Measurements from ENCODE around the gene FCHSD2.
"Not testable (repeated sequence)": the region's sequence is repeated elsewhere in the genome, so short reads cannot be mapped to it uniquely, and the experiment has no call there.

FCHSD2 gene

GRCh38 chr11:73055655-73056354 lies 86.3 kb downstream of the FCHSD2 start:
- no peak for DNase-seq

DNA sequence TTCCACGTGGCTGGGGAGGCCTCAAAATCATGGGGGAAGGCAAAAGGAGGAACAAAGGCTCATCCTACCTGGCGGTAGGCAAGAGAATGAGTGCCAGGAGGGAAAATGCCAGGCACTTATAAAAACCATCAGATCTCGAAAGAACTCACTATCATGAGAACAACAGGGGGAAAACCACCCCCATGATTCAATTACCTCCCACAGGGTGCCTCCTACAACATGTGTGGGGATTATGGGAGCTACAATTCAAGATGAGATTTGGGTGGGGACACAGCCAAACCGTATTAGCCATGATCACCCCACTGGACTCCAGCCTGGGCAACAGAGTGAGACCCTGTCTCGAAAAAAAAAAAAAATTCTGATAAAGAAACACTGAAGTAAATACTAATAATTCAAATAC lies 87.1 kb downstream of the FCHSD2 start:
- DNase-seq: no peak

DNA sequence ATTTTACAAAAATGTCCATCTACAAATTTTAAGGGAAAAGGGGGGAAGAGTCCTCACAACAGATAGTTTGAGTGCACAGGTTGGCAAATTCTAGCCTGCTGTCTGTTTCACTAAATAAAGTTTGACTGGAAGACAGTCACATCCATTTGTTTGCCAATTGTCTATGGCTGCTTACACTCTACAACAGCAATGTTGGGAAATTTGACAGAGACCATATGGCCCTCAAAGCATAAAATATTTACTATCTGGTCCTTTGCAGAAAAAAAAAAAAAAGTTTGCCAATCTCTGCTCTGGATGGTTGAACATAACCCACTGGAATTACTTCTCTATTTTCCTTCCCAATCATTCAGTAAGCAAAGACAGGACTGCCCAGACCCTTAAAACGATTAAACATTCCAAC lies 88.2 kb downstream of the FCHSD2 start:
- DNase-seq: no peak

- no peak for DNase-seq
These were observed 93.7 kb downstream of the FCHSD2 start for GRCh38 chr11:73048446-73048845.

DNA sequence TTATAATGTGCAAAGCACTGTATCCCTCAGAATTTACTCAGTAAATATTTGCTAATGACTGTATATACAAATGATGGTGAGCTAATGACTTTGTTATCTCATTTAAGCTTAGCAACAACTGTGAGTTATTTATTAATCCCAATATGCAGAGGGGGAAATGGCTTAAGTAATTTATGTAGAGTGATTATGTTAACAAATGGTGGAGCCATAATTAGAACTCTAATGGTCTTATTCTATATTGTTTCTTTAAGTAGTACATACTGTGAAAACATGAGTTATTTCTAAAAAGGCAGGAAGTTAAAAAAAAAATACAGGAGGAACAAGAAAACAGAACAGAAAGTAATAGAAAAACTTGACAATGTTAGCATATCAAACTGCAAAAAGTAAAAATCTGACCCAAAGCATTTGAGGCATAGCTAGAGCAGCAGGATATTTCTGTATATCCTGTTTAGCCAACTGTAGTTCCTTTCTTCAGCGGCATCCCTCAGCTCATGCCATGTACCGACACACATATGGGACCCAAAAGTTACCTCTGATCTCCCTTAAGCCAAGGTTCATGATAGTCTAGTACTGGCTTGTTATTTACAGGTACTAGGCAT lies 94.2 kb downstream of the FCHSD2 start:
- DNase-seq: no peak

DNA sequence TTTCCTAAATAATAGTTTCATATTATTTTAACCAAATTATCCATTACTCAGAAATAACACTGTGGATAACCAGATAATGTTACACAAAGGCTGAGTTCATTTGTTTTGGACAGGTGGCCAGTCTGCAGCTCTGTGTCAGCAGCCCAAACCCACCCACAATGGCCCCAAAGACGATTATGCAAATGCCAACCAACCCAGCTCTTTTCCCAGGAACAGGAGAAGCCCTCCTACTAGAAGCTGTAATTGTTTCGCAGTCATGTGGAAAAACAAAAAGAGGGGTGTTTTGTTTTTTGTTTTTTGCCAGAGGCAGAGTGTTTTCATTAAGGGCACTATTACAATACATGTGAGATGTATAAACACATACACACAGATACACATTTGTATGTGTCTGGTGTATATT lies 102.1 kb downstream of the FCHSD2 start:
- DNase-seq: no peak

- no peak for DNase-seq
These were observed 107.3 kb downstream of the FCHSD2 start for GRCh38 chr11:73034777-73035176.

- DNase-seq: no peak
These were observed 107.8 kb downstream of the FCHSD2 start for GRCh38 chr11:73034331-73034730.

DNA sequence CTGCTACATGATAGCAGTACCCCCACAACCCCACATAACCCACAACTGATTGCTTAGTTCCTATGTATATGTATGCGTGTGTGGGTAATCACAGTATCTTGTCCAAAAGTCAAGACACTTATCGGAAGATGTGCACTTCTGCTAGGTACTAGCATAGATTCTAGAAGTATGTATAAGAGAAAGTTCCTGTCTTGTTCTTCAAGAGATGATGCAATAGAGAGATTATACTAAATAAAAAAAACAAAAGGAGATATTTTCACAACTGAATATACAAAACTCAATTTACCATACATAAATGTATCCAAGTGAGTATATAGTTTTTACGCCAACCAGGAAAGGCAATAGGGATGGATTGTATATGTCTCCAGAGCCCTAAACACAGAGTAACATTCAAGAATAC lies 112.0 kb downstream of the FCHSD2 start:
- DNase-seq: no peak

DNA sequence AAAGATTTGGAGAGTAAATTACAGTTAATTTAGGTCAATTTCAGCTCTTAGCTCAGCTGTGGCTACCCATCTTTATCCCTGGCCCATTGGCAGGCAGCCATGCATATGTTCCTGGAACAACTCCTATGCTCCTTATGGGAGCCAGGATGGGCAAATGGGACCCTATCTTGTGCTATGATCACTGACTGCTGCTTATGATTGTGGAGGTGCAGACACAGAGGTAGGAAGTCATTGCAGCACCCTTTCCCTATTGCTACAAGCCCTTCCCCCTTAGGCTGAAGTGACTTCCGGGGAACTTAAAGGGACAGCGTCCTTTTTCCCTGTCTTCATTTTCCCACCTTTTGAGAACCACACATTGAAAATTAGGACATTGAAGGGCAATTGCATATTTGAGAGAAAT lies 112.7 kb downstream of the FCHSD2 start:
- no peak for DNase-seq

DNA sequence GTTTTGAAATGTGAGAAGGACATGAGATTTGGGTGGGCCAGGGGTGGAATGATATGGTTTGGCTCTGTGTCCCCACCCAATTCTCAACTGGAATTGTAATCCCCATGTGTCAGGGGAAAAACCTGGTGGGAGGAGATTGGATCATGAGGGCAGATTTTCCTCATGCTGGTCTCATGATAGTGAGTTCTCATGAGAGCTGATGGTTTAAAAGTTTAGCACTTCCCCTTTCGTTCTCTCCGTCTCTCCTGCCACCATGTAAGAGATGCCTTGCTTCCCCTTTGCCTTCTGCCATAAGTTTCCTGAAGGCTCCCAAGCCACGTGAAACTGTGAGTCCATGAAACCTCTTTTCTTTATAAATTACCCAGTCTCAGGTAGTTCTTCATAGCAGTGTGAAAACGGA lies 113.5 kb downstream of the FCHSD2 start:
- DNase-seq: no peak

DNA sequence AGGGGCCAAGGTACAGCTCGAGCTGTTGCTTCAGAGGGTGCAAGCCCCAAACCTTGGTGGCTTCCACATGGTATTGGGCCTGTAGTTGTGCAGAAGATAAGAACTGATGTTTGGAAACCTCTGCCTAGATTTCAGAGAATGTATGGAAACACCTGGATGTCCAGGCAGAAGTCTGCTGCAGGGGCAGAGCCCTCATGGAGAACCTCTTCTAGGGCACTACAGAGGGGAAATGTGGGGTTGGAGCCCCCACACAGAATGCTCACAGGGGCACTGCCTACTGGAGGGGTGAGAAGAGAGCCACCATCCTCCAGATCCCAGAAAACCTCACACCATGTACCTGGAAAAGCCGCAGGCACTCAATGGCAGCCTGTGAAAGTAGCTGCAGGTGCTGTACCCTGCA lies 114.3 kb downstream of the FCHSD2 start:
- DNase-seq: not testable (repeated sequence)

DNA sequence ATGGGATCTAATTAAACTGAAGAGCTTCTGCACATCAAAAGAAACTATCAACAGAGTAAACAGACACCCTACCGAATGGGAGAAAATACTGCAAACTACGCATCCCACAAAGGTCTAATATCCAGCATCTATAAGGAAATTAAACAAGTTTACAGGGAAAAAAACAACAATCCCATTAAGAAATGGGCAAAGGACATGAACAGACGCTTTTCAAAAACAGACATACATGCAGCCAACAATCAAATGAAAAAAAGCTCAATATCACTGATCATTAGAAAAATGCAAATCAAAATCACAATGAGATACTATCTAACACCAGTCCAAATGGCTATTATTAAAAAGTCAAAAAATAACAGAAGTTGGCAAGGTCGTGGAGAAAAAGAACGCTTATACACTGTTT lies 117.5 kb downstream of the FCHSD2 start:
- no peak for DNase-seq

DNA sequence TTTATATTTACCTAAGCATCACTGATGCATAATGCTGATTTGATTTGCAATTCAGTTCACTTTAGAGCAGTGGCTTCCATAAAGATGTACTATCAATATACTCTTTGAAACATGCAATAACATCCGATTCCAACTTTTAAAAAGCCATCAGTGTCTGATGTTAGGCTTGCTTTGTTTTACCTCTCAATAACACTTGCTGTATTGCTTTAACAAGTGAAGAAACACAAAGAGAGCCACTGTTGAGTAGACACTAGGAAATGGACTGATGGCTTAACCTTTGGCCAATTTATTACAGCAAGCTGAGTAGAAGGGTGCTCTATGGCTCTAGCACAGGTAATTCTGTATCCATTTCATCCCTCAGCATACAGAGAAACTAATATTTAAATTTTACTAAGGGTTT lies 122.1 kb downstream of the FCHSD2 start:
- DNase-seq: no peak

DNA sequence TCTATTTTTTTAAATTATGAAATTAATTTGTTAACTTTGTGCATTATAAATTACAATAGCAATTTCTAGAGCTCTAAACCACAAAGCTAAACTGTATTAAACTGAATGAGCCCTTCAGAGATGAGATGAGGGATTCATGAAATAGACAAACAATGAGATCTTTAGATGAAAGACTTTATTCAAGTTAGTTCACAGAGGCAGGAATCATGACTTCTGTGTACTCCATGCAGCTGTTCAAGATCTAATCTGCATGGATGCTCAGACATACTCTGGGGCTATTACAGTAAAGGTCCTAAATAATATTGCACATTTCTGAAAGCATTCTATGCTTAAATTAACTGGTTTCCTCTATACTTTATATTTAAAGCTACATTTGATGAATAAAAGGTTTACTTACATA lies 122.7 kb downstream of the FCHSD2 start:
- no peak for DNase-seq

DNA sequence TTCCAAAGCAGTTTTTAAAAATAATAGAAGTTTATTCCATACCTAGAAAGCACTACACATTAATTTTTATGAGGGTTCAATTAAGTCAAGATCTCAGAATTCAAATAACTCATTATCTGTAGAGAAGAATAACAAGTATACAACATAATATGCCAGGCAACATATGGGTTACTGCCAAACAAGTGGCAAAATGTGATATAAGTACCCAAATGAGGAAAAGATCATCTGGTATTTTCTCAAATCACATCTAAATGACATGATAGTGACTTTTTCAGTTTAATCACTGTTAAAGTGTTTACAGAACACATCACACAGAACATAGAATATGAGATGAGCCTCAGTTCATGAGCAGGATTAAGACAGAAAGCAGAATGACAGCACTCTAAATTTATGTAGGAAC lies 123.3 kb downstream of the FCHSD2 start:
- no peak for DNase-seq

DNA sequence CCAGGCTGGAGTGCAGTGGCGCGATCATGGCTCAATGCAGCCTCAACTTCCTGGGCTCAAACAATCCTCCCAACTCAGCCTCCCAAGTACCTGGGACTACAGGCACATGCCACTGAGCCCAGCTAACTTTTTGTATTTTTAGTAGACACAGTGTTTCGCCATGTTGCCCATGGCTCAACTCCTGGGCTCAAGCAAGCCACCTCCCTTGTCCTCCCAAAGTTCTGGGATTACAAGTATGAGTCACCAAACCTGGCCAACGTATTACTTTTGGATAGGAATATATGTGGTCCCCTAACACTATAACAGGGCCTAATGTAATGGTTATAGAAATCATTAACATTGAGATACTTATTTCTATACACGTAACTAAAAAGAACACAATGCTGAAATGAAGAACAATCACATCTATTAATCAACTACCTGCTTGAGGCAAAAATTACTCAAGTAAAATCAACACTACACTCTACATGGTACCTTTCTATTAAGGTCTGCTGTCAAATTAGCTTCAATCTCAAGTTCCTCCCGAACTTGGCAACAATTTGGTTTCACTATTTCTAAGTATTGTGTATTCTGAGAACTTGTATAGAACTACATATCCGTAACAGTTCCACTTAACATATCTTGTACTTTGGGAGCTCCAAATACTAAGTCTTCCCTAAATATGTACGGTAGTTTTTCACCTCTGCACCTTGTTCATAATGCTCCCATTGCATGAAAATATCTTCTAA lies 124.9 kb downstream of the FCHSD2 start:
- no peak for DNase-seq

DNA sequence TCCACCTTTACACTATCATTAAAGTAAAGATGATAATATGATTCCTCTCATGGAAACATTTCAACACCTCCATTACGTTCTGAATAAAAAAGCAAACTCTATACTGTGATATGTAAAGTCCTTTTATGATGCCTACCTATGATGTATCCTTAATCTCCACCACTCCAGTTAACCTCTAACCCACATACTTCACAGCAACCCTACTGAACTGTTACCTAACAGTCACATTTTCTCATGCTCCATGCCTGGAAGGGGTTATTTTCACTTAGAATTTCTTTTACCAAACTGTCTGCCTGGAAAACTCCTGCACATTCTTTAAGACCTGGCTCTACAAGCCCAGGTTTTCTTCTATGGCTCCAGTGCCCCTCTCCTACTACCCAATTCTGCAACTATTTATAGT lies 129.1 kb downstream of the FCHSD2 start:
- DNase-seq: no peak

DNA sequence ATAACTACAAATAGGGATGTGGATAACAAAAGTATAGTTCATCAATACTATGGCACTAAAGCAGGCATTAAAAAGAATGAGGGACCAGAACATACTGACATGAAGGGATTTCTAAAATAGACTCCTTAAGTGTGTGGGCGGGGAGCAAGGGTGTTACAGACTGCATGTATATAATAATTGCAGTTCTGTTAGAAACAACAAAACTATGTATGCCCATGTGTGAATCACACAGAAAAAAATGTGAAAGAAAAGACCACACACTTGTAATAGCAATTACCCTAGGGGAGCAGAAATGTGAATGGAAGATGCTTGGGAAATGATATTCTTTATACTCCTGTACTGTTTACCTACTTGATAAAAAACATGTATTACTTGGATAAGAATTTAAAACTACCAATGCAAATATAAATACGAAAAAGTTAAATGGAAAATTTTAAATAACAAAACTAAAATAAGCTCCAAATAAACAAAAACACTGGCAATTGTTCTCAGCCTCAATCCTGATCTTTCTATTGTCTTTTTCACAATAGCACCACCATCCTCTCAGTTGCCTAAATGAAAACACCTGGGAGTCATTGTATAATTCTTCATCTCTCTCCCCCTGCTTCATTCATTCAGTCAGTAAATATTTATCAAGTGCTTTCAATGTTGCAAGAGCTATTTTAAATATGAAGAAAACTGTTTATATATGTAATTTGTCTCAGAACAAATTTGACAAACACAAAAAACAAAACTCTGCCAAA lies 129.8 kb downstream of the FCHSD2 start:
- DNase-seq: no peak

DNA sequence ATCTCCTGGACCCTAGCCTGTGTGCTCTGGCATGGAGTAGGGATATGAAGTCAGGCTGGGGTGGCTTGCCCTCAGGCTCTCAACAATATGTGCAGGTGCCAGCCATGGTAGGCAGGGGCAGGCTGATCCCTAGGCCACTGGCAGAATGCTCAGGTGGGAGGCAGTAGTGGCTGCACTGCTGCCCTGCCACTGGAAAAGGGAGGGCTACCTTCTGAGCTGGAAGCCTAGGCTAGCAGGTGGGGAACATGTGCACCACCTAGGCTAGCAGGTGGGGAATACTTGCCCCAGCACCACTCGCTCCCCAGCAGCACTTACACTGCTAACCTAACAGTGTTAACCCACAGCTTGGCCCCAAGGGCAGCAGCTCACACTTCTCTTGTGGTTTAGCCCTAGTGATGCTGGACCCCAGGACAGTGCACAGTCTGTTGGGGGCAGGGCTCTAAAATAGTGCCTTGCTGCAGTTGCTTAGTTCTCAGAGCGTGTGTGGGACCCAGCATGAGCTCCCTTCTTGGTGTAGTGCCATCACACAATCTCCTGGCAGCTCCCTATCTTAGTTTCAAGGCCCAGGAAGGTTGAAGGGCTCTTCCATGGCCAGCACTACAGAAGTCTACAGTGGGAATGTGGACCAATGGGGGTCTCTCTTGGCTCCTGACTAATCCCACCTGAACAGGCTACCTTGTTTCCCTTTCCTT lies 130.8 kb downstream of the FCHSD2 start:
- DNase-seq: no peak

GRCh38 chr11:73009972-73010371 lies 132.1 kb downstream of the FCHSD2 start:
- DNase-seq: no peak

DNA sequence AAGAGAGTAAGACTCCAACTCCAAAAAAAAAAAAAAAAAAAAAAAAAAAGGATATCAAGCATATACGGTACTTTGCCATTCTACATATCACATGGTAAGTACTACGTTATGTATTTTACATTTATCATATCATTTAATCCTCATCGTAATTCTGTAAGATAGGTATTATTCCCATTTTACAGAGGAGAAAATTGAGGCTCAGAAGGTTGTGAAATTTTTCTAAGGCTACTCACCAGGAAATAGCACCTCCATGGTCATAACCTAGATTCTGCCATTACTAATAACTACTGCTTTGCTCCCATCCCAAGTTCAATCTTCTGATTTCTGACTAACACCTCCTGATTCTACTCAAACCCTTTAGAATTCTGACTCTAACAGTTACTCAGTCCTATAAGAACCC lies 138.0 kb downstream of the FCHSD2 start:
- no peak for DNase-seq

GRCh38 chr11:73003088-73003487 lies 139.0 kb downstream of the FCHSD2 start:
- no peak for DNase-seq
